HepG2 (cell line): Measurements from ENCODE around the gene MRPL27. TPM values are rescaled to one million over a fixed set of nuclear protein-coding genes. Genes with fewer than 3 reads are reported as not detected.

Experiments used
- CBX5 ChIP-seq: sonication (generic); formaldehyde crosslinking; IDR thresholded peaks from 2 replicates; pipeline ENCODE4 v1.4.0; 2020; ENCODE audit warnings: missing genetic modification reagents, borderline replicate concordance
- CERS6 ChIP-seq: sonication (generic); formaldehyde crosslinking; IDR thresholded peaks from 2 replicates; pipeline ENCODE4 v1.5.0; 2020; ENCODE audit warnings: missing genetic modification reagents
- HES4 ChIP-seq: sonication (generic); formaldehyde crosslinking; IDR thresholded peaks from 2 replicates; pipeline ENCODE4 v1.9.0; 2021; ENCODE audit warnings: mild to moderate bottlenecking, missing genetic modification reagents, borderline replicate concordance
- HNF4G ChIP-seq, 2 experiments: sonication (generic) in 1 of 2; formaldehyde crosslinking in 1 of 2; IDR thresholded peaks; 2 replicates each; pipeline versions ENCODE4 v1.4.0 to v1.6.1; 2011 to 2020; ENCODE audit warnings: borderline replicate concordance in 2 of 2, low read depth in 2 of 2, mild to moderate bottlenecking in 2 of 2, low read length in 1 of 2, missing genetic modification reagents in 1 of 2, moderate library complexity in 1 of 2
- IRF2 ChIP-seq: IDR thresholded peaks from 2 replicates; pipeline ENCODE4 v1.6.1; 2018; ENCODE audit warnings: missing genetic modification reagents, missing compliant biosample characterization
- KAT2B ChIP-seq: fragments of 150-350 bp; IDR thresholded peaks from 2 replicates; pipeline ENCODE4 v1.6.1; 2014; ENCODE audit warnings: low read depth, low read length, borderline replicate concordance
- NPAS2 ChIP-seq: sonication (generic); formaldehyde crosslinking; IDR thresholded peaks from 2 replicates; pipeline ENCODE4 v1.8.0; 2022; ENCODE audit warnings: mild to moderate bottlenecking, missing genetic modification reagents, borderline replicate concordance
- REL ChIP-seq: sonication (generic); formaldehyde crosslinking; conservative IDR thresholded peaks from 2 replicates; pipeline ENCODE4 v1.8.0; 2022; ENCODE audit warnings: mild to moderate bottlenecking, missing genetic modification reagents, moderate library complexity
- REPIN1 ChIP-seq: sonication (generic); formaldehyde crosslinking; IDR thresholded peaks from 2 replicates; pipeline ENCODE4 v1.8.0; 2022; ENCODE audit warnings: missing genetic modification reagents, low read depth, mild to moderate bottlenecking, borderline replicate concordance
- RERE ChIP-seq: IDR thresholded peaks from 2 replicates; pipeline ENCODE4 v1.6.1; 2016; ENCODE audit warnings: low read depth, missing genetic modification reagents, missing compliant biosample characterization
- SMYD3 ChIP-seq: sonication (generic); formaldehyde crosslinking; IDR thresholded peaks from 2 replicates; pipeline ENCODE4 v1.8.1; 2023; ENCODE audit warnings: mild to moderate bottlenecking, missing genetic modification reagents
- ZBTB1 ChIP-seq: sonication (generic); formaldehyde crosslinking; IDR thresholded peaks from 2 replicates; pipeline ENCODE4 v1.4.0; 2020; ENCODE audit warnings: missing genetic modification reagents, borderline replicate concordance
- ZFP36 ChIP-seq: fragments of 150-350 bp; IDR thresholded peaks from 2 replicates; pipeline ENCODE4 v1.6.1; 2018; ENCODE audit warnings: borderline replicate concordance, low read length, low read depth; ENCODE audit not compliant: partially characterized antibody
- ZNF136 ChIP-seq: sonication (generic); formaldehyde crosslinking; IDR thresholded peaks from 2 replicates; pipeline ENCODE4 v1.8.1; 2022; ENCODE audit warnings: low read depth, mild to moderate bottlenecking, moderate library complexity, missing genetic modification reagents
- ZNF503 ChIP-seq: sonication (generic); formaldehyde crosslinking; IDR thresholded peaks from 2 replicates; pipeline ENCODE4 v1.4.0; 2020; ENCODE audit warnings: missing genetic modification reagents
- polyA plus RNA-seq, 8 experiments: library from polyadenylated mRNA; depleted of rRNA in 3 of 8; stranded (reverse) in 7 of 8; unstranded in 1 of 8; fragments of >200 nt; fragmentation: Illumina TruSeq in 4 of 8; extraction: Trizol in 4 of 8; gene quantifications; 2 replicates each; pipeline versions ENCODE4 v1.2.1 to v1.2.3, GENCODE V29; 2011 to 2016; ENCODE audit warnings: low read depth in 4 of 8, missing spikeins in 1 of 8, mixed read lengths in 1 of 8; ENCODE audit not compliant: insufficient read depth in 1 of 8
- total RNA-seq, 5 experiments: library from RNA; depleted of rRNA; stranded (reverse); fragments of >200 nt; fragmentation: Illumina TruSeq; extraction: Trizol; gene quantifications; 2 replicates each; pipeline ENCODE4 v1.2.3, GENCODE V29; 2016; ENCODE audit warnings: low read depth in 1 of 5

The MRPL27 gene
- total and polyA plus RNA-seq, 2 of the 13 experiments (the other 11 are each of a cell fraction or from before 2014, with no cell fraction given) = 137 to 217 TPM

GRCh38 chr17:50346313-50347116, 26.5 kb downstream of the MRPL27 start (continued):
- TF ChIP-seq CERS6 (CRISPR knock-in tag) = no peak
- TF ChIP-seq ZFP36 = no peak
- TF ChIP-seq IRF2 (CRISPR knock-in tag) = no peak
- TF ChIP-seq ZNF136 (CRISPR knock-in tag) = no peak
- TF ChIP-seq ZBTB1 (CRISPR knock-in tag) = no peak
- TF ChIP-seq RERE (CRISPR knock-in tag) = no peak
- no peak for TF ChIP-seq CBX5 (CRISPR knock-in tag)
- no peak for TF ChIP-seq HNF4G (IDR thresholded peaks at IDR 0.05; ENCODE audit: borderline replicate concordance, low read depth, low read length)
- no peak for TF ChIP-seq HNF4G (CRISPR knock-in tag; IDR thresholded peaks at IDR 0.05; ENCODE audit: borderline replicate concordance, low read depth)
- no peak for TF ChIP-seq NPAS2
- no peak for TF ChIP-seq KAT2B
- TF ChIP-seq REL (CRISPR knock-in tag) = no peak
- peak; percentile 9; the same call in 1 of the 2 replicates for TF ChIP-seq HES4 (CRISPR knock-in tag)
- no peak for TF ChIP-seq ZNF503 (CRISPR knock-in tag)
- no peak for TF ChIP-seq SMYD3 (CRISPR knock-in tag)
- TF ChIP-seq REPIN1 (CRISPR knock-in tag) = no peak; the same call in 1 of the 2 replicates
